Activated CD4-positive, CD25-positive, alpha-beta regulatory T cell treated with anti-CD3 and anti-CD28 coated beads, Interleukin-2, amount 50 U/mL, for 16 hours (primary cell): ENCODE measurements around the gene MORC3.
"Not testable (repeated sequence)": the region's sequence is repeated elsewhere in the genome, so short reads cannot be mapped to it uniquely, and the experiment has no call there.

Experiments
- DNase-seq: peaks from one replicate; pipeline ENCODE4 v3.0.0-alpha.2; 2020; ENCODE audit warnings: low read depth, low spot score

MORC3 gene

GRCh38 chr21:36385233-36386030, 65.4 kb downstream of the MORC3 start, which contains the start of gene CHAF1B:
Gene CHAF1B (plus strand): TSS chr21:36385392. CDS start chr21:36386137, 745 bp downstream.
- peak; percentile 64 for DNase-seq

- DNase-seq = no peak
These were observed 66.1 kb downstream of the MORC3 start for GRCh38 chr21:36386031-36386642.

- no peak for DNase-seq
These were observed 68.1 kb downstream of the MORC3 start for GRCh38 chr21:36388096-36388495.

GRCh38 chr21:36388835-36389234, 68.8 kb downstream of the MORC3 start:
- DNase-seq = no peak

GRCh38 chr21:36391649-36392048, 71.7 kb downstream of the MORC3 start:
- DNase-seq = not testable (repeated sequence)

GRCh38 chr21:36395353-36396111, 75.5 kb downstream of the MORC3 start:
- DNase-seq = no peak

GRCh38 chr21:36396325-36396724, 76.3 kb downstream of the MORC3 start:
- no peak for DNase-seq

GRCh38 chr21:36396971-36397370, 77.0 kb downstream of the MORC3 start:
- no peak for DNase-seq

GRCh38 chr21:36397606-36398005, 77.6 kb downstream of the MORC3 start:
- DNase-seq = no peak

- not testable (repeated sequence) for DNase-seq
These were observed 79.7 kb downstream of the MORC3 start for GRCh38 chr21:36399736-36400135.

GRCh38 chr21:36400719-36401118, 80.7 kb downstream of the MORC3 start:
- no peak for DNase-seq

GRCh38 chr21:36402339-36402738, 82.3 kb downstream of the MORC3 start:
- DNase-seq = no peak

GRCh38 chr21:36403713-36404112, 83.7 kb downstream of the MORC3 start:
- DNase-seq = no peak

GRCh38 chr21:36408568-36408967, 88.6 kb downstream of the MORC3 start:
- DNase-seq = no peak

GRCh38 chr21:36411301-36411700, 91.3 kb downstream of the MORC3 start:
- DNase-seq = no peak

- no peak for DNase-seq
These were observed 92.9 kb downstream of the MORC3 start for GRCh38 chr21:36412916-36413315.

- DNase-seq = no peak
These were observed 95.4 kb downstream of the MORC3 start for GRCh38 chr21:36415375-36415774.

- DNase-seq = no peak
These were observed 99.2 kb downstream of the MORC3 start for GRCh38 chr21:36419241-36419640.

- no peak for DNase-seq
These were observed 100.0 kb downstream of the MORC3 start for GRCh38 chr21:36419996-36420395.

GRCh38 chr21:36420571-36421339, 100.8 kb downstream of the MORC3 start:
- no peak for DNase-seq

- no peak for DNase-seq
These were observed 102.5 kb downstream of the MORC3 start for GRCh38 chr21:36422279-36423098.
